IMR-90 (cell line): ENCODE data around the gene PTPRK. TPM values are rescaled to one million over a fixed set of nuclear protein-coding genes. Genes with fewer than 3 reads are reported as not detected.

ENCODE experiments used
- ATAC-seq: fragments of 200-7000 bp; cut with Tn5 transposase; 2 replicates; pipeline ENCODE4 v1.9.1; 2020; ENCODE audit warnings: low read depth, mild to moderate bottlenecking, moderate library complexity
- BruUV-seq: library from RNA; stranded (reverse); fragments of 400-500 nt; replicated peaks from 2 replicates; lab custom pipeline; 2021; lab: Mats Ljungman, UMichigan
- CTCF ChIA-PET: fragments of 300-600 bp; formaldehyde crosslinking; extraction: SDS; loops from one replicate; lab custom pipeline; 2021; ENCODE audit warnings: antibody characterized with exemption; lab: Yijun Ruan, JAX
- POLR2A ChIA-PET: fragments of 300-600 bp; sonication (Branson Sonifier 250); formaldehyde crosslinking; loops from one replicate; lab custom pipeline; 2022; ENCODE audit warnings: antibody characterized with exemption; ENCODE audit not compliant: unreplicated experiment; lab: Charles Lee
- DNase-seq: peaks from one replicate; pipeline ENCODE4 v3.0.0; 2013
- H2AFZ ChIP-seq: replicated peaks from 2 replicates; pipeline ENCODE3; 2013; ENCODE audit warnings: low read length, mild to moderate bottlenecking; ENCODE audit not compliant: poor library complexity
- H2AK5ac ChIP-seq: 2 replicates; pipeline ENCODE4 v1.6.1; 2013; ENCODE audit warnings: low read depth, low read length, inconsistent platforms
- H2AK9ac ChIP-seq: replicated peaks from 2 replicates; pipeline ENCODE3; 2013; ENCODE audit warnings: mild to moderate bottlenecking, low read depth, low read length, moderate library complexity; ENCODE audit not compliant: poor library complexity
- H2BK120ac ChIP-seq: 2 replicates; pipeline ENCODE4 v1.6.1; 2013; ENCODE audit warnings: low read depth, low read length, inconsistent platforms
- H2BK15ac ChIP-seq: 3 replicates; pipeline ENCODE4 v1.6.1; 2013; ENCODE audit warnings: low read depth, low read length, inconsistent platforms
- H2BK20ac ChIP-seq: 2 replicates; pipeline ENCODE4 v1.6.1; 2013; ENCODE audit warnings: low read depth, mild to moderate bottlenecking, inconsistent platforms, low read length, moderate library complexity
- H2BK5ac ChIP-seq: 2 replicates; pipeline ENCODE4 v1.6.1; 2013; ENCODE audit warnings: mild to moderate bottlenecking, low read depth, low read length, inconsistent platforms; ENCODE audit not compliant: poor library complexity, severe bottlenecking
- H3K14ac ChIP-seq: replicated peaks from 2 replicates; pipeline ENCODE4 v1.6.1; 2013; ENCODE audit warnings: low read depth, low read length, inconsistent platforms
- H3K18ac ChIP-seq: 2 replicates; pipeline ENCODE4 v1.6.1; 2013; ENCODE audit warnings: low read depth, low read length, control low read depth
- H3K23ac ChIP-seq: 2 replicates; pipeline ENCODE4 v1.6.1; 2013; ENCODE audit warnings: low read depth, low read length, inconsistent platforms
- H3K27ac ChIP-seq: 2 replicates; pipeline ENCODE4 v1.5.1; 2013; ENCODE audit warnings: mild to moderate bottlenecking, control low read depth, low read length; ENCODE audit not compliant: insufficient read depth
- H3K27me3 ChIP-seq: 2 replicates; pipeline ENCODE4 v1.6.1; 2013; ENCODE audit warnings: low read length; ENCODE audit not compliant: control insufficient read depth, insufficient read depth
- H3K36me3 ChIP-seq: 2 replicates; pipeline ENCODE4 v1.6.1; 2013; ENCODE audit warnings: low read length, mixed read lengths; ENCODE audit not compliant: control insufficient read depth, insufficient read depth
- H3K4ac ChIP-seq: 2 replicates; pipeline ENCODE4 v1.6.1; 2013; ENCODE audit warnings: low read depth, low read length, inconsistent platforms
- H3K4me1 ChIP-seq: 2 replicates; pipeline ENCODE4 v1.6.1; 2013; ENCODE audit warnings: low read length, mixed read lengths; ENCODE audit not compliant: control insufficient read depth, insufficient read depth
- H3K4me2 ChIP-seq: 2 replicates; pipeline ENCODE4 v1.6.1; 2013; ENCODE audit warnings: low read depth, mild to moderate bottlenecking, control low read depth, low read length, moderate library complexity
- H3K4me3 ChIP-seq: 2 replicates; pipeline ENCODE4 v1.5.1; 2013; ENCODE audit warnings: low read depth, mild to moderate bottlenecking, control low read depth, low read length, moderate library complexity; ENCODE audit not compliant: insufficient read depth
- H3K56ac ChIP-seq: 2 replicates; pipeline ENCODE4 v1.6.1; 2013; ENCODE audit warnings: low read length, inconsistent platforms; ENCODE audit not compliant: insufficient read depth; ENCODE audit errors: extremely low read depth
- H3K79me1 ChIP-seq, 2 experiments: 2 replicates each; pipeline ENCODE4 v1.6.1; 2013; ENCODE audit warnings: low read length in 2 of 2, inconsistent platforms in 1 of 2, low read depth in 1 of 2
- H3K9ac ChIP-seq: 2 replicates; pipeline ENCODE4 v1.6.1; 2013; ENCODE audit warnings: low read depth, low read length, control low read depth
- H3K9me1 ChIP-seq: 2 replicates; pipeline ENCODE4 v1.6.1; 2013; ENCODE audit warnings: low read length, inconsistent platforms; ENCODE audit not compliant: insufficient read depth
- H3K9me3 ChIP-seq: 2 replicates; pipeline ENCODE4 v1.6.1; 2013; ENCODE audit warnings: low read length; ENCODE audit not compliant: control insufficient read depth, insufficient read depth
- H4K20me1 ChIP-seq: 2 replicates; pipeline ENCODE4 v1.6.1; 2013; ENCODE audit warnings: low read length, inconsistent platforms; ENCODE audit not compliant: insufficient read depth
- H4K5ac ChIP-seq: 2 replicates; pipeline ENCODE4 v1.6.1; 2013; ENCODE audit warnings: mild to moderate bottlenecking, low read depth, low read length, control low read depth
- H4K8ac ChIP-seq, 2 experiments: 2 replicates each; pipeline ENCODE4 v1.6.1; 2013; ENCODE audit warnings: low read depth in 2 of 2, low read length in 2 of 2, control low read depth in 1 of 2, inconsistent platforms in 1 of 2
- H4K91ac ChIP-seq: 2 replicates; pipeline ENCODE4 v1.6.1; 2013; ENCODE audit warnings: low read depth, low read length, inconsistent platforms; ENCODE audit not compliant: insufficient read depth
- MAFK ChIP-seq: IDR thresholded peaks from 2 replicates; pipeline ENCODE4 v1.6.1; 2012; ENCODE audit warnings: low read depth, low read length, improper control_type of control experiment
- RCOR1 ChIP-seq: IDR thresholded peaks from 2 replicates; pipeline ENCODE4 v1.6.1; 2012; ENCODE audit warnings: mild to moderate bottlenecking, low read length, improper control_type of control experiment; ENCODE audit not compliant: insufficient replicate concordance
- SMC3 ChIP-seq: fragments of 150-350 bp; IDR thresholded peaks from 2 replicates; pipeline ENCODE4 v1.6.1; 2016; ENCODE audit warnings: low read depth, mild to moderate bottlenecking, antibody characterized with exemption, low read length, moderate library complexity
- WGBS, 2 experiments: methylation state at CpG; one replicate each; pipeline versions ENCODE4 v1.1.5 to v1.1.7; 2013; ENCODE audit warnings: missing lambda C conversion rate in 2 of 2; ENCODE audit not compliant: insufficient read length in 1 of 2; ENCODE audit errors: extremely low coverage in 2 of 2; 5-methylcytosine and 5-hydroxymethylcytosine counted together
- dilution Hi-C: fragments of 300-500 bp; cut with HindIII; formaldehyde crosslinking; loops from one replicate; pipeline ENCODE4 v1.14.3; 2018; ENCODE audit warnings: low sequenced_read_pairs; ENCODE audit not compliant: unreplicated experiment
- in situ Hi-C: fragments of 300-500 bp; cut with MboI; formaldehyde crosslinking; loops from 3 replicates; pipeline ENCODE4 v1.14.3; 2019; ENCODE audit warnings: low sequenced_read_pairs, inconsistent platforms, mixed read lengths
- intact Hi-C: fragments of 100-400 bp; cut with micrococcal nuclease; formaldehyde crosslinking; loops from 2 replicates; pipeline ENCODE4 v1.10.0; 2022
- polyA plus RNA-seq, 3 experiments: library from polyadenylated mRNA; depleted of rRNA; stranded (reverse); fragments of >200 nt; gene quantifications; 2 replicates each; pipeline ENCODE4 v1.2.3, GENCODE V29; 2012; ENCODE audit warnings: low replicate concordance in 1 of 3
- total RNA-seq: library from RNA; depleted of rRNA; stranded (reverse); fragments of >200 nt; gene quantifications from 2 replicates; pipeline ENCODE4 v1.2.3, GENCODE V29; 2012

The PTPRK gene
- total and polyA plus RNA-seq, 2 of the 4 experiments (the other 2 are of a cell fraction), result 18.0 to 80.8 TPM

DNA sequence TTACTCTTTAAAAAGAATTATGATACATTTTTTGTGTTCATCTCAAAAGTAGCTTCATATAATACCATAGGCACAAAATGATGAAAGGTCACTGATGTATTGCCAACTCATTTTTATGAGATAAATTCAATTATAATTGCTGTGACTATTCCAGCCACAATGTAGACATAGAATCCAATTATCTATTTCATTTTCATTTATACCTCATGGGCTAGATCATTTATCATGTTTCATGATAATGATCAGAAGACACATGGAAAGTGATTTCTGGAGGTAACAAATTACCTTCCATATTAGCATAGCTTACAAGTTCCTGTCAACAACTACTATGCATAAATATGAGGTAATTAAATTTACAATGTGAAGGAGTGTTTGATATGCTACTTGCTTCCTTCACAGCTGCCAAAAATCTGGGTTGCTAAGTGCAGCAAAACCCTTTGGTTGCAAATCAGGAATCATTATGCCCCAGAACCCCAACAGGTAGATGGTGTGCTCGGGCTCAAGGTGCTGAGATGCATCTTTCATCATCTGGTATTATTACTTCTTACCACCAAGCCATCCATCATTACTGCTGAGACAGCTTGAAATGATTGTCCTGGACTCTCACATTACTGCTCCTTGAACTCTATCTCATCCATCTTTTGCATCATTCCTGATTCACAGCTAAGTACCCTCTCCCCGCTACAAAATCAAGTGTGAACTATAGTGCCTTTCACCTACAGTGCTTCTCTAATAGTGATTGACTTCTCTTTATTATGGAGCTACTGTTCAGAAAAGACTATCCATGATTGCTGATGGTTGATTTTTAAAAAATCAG, 313.6 kb downstream of the PTPRK start:
- 100% methylated on average over 1 of the region's 2 CpGs; no CpG with 5 or more reads in 1 of the 2 experiments for WGBS, 2 experiments
- no peaks in the 10 kb centered on the region for H3K27me3 ChIP-seq

More for the DNA sequence above, 313.6 kb downstream of the PTPRK start:
- Histone ChIP-seq H2BK120ac (no peak overlapping the region), H3K56ac (no peak overlapping the region), H2BK20ac (no peak overlapping the region), H4K8ac (no peak overlapping the region), H3K4ac (no peak overlapping the region), H4K5ac (no peak overlapping the region), H4K20me1 (peaks cover 4% of the 10 kb centered on the region; the same call in 1 of the 2 replicates), H3K4me1 (peaks cover 5% of the 10 kb centered on the region), H2BK5ac (no peak overlapping the region), H3K79me1 (peaks cover 13 to 34% of the 10 kb centered on the region in 2 experiments), H2AK5ac (no peak overlapping the region), H3K9me1 (peaks cover 3% of the 10 kb centered on the region; the same call in 1 of the 2 replicates), H3K27ac (no peak overlapping the region), H3K14ac (no peak overlapping the region), H3K4me2 (no peak overlapping the region), H2BK15ac (no peak overlapping the region), H3K4me3 (no peak overlapping the region), H2AK9ac (no peak overlapping the region), H3K9me3 (no peaks in the 10 kb centered on the region), H2AFZ (no peak overlapping the region), H3K36me3 (peaks cover 1% of the 10 kb centered on the region; the same call in 1 of the 2 replicates), H3K23ac (no peak overlapping the region), H4K91ac (no peak overlapping the region), H3K9ac (no peak overlapping the region), H3K18ac (no peak overlapping the region)
- in situ Hi-C loops, result no loop called here
- ChIA-PET CTCF (interaction anchor here (1.3 kb wide), 1 partner anchor 44 kb away, joined by 3 read pairs; no protein-coding TSS in a partner anchor), POLR2A (interaction anchor here (0.6 kb wide), 1 partner anchor 71 kb away, joined by 3 read pairs; no protein-coding TSS in a partner anchor)
- TF ChIP-seq MAFK (no peak), SMC3 (no peak), RCOR1 (no peak)
- intact Hi-C loops, result no loop called here
- ATAC-seq (no peak), DNase-seq (no peak)
- dilution Hi-C loops, result no loop called here
- BruUV-seq, result no TSS peak
